ENCODE measurements around the gene SLC7A1.

SLC7A1 gene

GRCh38 chr13:29583073-29583785 is 12.3 kb downstream of the SLC7A1 start:
- DNase-seq (ENCODE audit: low read depth in 3 of 3): no peak

GRCh38 chr13:29582171-29582570 is 13.3 kb downstream of the SLC7A1 start:
- no peak for DNase-seq (ENCODE audit: low read depth in 3 of 3)

DNA sequence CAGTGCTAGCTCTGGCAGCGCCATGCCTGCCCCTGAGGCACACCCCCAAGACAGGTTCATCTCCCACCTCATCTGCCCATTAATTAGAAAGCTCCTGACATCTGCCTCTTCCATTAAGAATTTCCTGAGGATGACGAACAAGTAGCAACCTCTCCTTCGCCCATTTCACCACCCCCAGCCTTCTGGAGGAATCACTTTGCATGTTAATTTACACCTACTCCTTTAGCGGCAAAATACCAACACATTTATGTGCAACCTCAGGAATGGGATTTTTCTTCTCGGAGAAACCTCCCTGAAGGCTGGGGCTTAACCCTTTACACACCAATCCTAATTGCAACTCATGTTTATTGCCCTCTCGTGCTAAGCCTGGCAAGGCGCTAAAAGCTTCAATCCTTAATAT is 13.8 kb downstream of the SLC7A1 start:
- DNase-seq (ENCODE audit: low read depth in 3 of 3): no peak

GRCh38 chr13:29579094-29579493 is 16.4 kb downstream of the SLC7A1 start:
- no peak for DNase-seq (ENCODE audit: low read depth in 3 of 3)

DNA sequence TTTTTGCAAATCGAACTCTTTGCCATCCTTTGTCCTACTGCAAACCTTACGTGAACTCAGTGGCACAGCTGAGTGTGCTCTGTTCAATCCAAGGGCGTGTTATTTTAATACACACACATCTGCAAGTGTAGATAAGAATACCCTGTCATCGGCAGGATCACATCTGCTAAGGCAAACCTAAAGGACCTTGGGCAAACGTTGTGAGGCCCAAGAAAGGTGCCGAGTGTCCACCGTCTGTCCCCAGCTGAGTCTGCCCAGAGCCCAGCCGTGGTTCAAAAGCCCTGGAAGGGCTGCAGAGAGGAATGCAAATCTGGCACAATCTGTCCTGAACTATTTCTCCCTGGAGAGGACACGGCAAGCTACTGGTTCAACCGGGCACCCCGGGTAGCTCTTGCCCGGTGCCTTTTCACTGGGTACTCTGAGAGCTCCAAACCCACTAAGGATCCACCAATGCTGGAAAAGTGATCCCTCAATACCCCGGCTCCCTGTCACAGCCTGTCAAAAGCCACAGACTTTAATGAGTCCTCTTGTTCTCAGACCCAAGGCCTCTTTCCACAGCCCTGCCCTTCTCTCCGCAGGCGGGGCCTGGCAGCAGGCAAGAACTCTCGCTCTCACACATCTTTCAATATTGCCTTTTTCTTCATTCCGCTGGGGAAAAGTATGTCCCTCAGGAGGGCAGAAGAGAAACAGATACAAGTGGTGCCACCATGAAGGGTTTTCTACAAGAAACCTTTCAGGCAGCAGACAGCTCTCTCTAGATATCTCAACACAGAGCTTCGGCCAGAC is 17.0 kb downstream of the SLC7A1 start:
- no peak for DNase-seq (ENCODE audit: low read depth in 3 of 3)

DNA sequence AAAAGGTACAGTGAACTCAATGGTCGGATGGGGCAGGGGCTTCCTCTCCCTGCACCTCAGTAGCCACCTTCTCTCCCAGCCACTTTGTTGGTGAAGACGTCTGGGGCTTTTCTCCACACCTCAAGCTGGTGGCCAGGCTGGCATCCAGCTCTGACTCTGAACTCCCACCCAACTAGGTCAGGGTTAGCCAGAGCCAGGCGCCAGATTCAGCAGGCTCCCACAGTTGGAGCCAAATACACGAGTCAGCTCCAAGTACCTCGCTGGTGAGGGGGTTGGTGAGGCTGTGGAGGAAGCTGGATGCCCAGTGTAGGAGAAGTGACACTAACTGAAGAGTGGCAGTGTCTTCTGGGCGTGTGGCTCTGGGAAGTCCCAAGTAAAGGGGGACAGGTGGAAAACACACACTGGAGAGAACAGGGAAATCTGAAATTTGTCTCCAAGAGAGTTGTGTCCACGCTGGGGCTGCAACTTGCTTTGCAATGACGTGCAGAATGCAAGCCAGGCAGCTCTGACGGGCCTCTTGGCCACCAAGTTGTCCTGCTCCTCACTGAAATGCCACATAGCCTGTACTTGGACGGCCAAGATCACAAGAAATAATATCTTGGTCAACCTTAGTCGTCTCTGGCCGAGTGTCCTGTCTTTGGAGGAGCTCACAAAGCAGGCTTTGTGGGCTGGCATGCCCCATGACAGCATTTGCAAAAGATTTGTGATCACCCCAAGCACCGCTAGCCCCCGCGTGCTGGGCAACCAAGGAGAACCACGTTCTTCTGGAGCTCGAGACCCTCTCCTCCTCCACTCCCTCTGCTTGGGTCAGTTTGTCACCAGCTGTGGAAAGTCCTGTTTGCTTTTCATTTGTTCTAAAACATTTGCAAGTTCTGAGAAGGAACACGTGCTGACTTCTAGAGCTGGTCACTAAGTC is 18.1 kb downstream of the SLC7A1 start:
- DNase-seq (ENCODE audit: low read depth in 3 of 3): no peak

- no peak for DNase-seq (ENCODE audit: low read depth in 3 of 3)
Observed at GRCh38 chr13:29576581-29576980, 18.9 kb downstream of the SLC7A1 start.

DNA sequence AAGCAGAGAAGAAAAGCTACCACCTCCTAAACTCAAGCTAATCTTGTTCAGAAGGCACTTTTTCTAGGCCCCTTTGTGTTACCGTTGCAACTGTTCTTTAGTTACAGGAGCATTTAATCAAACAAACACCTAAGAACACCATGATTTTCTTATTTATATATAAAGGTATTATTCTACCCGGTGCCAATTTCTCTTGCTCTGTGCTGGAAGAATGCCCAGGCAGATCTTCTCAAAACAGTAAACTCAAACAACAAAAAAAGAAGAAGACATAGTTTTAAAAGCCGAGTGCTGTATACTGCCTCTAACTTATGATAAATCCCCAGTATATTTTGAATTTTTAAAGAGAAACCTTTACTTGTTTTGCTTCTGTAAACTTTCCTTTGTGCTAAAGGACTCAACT is 20.4 kb downstream of the SLC7A1 start:
- DNase-seq (ENCODE audit: low read depth in 3 of 3): no peak

GRCh38 chr13:29573190-29573589 is 22.3 kb downstream of the SLC7A1 start:
- DNase-seq (ENCODE audit: low read depth in 3 of 3): no peak

- no peak for DNase-seq (ENCODE audit: low read depth in 3 of 3)
Observed at GRCh38 chr13:29572575-29572974, 22.9 kb downstream of the SLC7A1 start.

- DNase-seq (ENCODE audit: low read depth in 3 of 3): no peak
Observed at GRCh38 chr13:29571876-29572570, 23.5 kb downstream of the SLC7A1 start.

GRCh38 chr13:29570051-29570654 is 25.3 kb downstream of the SLC7A1 start:
- DNase-seq (ENCODE audit: low read depth in 3 of 3): no peak

GRCh38 chr13:29569253-29570050 is 26.0 kb downstream of the SLC7A1 start:
- DNase-seq (ENCODE audit: low read depth in 3 of 3): no peak

- DNase-seq (ENCODE audit: low read depth in 3 of 3): no peak
Observed at GRCh38 chr13:29568731-29569130, 26.8 kb downstream of the SLC7A1 start.

GRCh38 chr13:29567411-29567810 is 28.1 kb downstream of the SLC7A1 start:
- no peak for DNase-seq (ENCODE audit: low read depth in 3 of 3)

DNA sequence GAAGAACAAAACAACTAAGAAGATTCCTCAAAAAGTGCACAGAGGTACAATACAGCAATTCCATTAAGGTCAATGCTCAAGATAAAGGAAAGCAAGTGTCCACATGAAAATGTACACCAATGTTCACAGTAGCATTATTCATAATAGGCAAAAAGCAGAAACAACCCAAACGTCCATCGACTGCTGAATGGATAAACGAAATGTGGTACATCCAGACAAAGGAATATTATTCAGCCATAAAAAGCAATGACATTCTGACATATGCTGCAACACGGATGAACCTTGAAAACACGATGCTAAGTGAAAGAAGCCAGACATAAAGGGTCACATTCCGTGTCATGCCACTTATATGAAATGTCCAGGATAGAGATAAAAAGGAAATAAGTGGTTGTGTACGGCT is 29.3 kb downstream of the SLC7A1 start:
- DNase-seq (ENCODE audit: low read depth in 3 of 3): no peak

- DNase-seq (ENCODE audit: low read depth in 3 of 3): no peak
Observed at GRCh38 chr13:29564818-29565217, 30.7 kb downstream of the SLC7A1 start.

DNA sequence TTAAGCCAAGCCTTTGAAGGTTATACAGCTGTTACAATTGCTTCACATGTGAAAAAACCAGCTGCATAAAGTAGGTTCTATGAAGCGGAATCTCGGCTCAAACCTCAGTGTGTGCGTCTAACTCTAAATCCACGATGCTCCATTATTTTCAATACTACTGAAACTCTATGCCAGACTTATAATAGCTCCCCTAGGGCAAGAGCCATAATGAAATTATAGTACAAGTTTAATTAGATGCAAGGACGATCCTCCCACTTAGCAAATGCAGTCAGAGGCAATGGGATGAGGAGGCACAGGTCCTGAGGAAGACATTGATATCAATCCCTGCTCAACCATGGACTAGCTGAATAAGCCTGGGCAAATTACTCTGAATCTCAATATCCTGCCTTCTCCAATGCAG is 31.1 kb downstream of the SLC7A1 start:
- no peak for DNase-seq (ENCODE audit: low read depth in 3 of 3)

DNA sequence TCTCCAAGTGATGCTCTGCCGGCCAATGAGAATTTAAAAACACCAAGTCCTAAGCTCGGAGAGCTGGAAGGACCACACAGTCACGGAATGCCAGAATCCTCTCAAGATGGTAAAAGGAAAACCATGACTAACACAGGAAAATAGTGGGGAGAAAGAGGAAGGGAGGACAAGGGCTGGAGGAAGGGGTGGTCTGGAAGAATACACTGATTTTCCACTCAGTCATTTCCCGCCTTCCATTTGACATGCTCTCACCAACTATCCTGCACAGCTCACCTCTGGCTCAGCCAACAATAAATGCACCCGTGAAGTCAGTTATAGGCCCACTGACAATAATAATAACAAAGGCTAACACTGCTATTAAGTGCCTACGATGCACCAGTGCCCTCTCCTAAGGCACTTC is 31.5 kb downstream of the SLC7A1 start:
- DNase-seq (ENCODE audit: low read depth in 3 of 3): no peak

GRCh38 chr13:29562786-29563438 is 32.6 kb downstream of the SLC7A1 start:
- DNase-seq (ENCODE audit: low read depth in 3 of 3): no peak
